ENCODE results near the gene PNPLA1.

- TF ChIP-seq CTCF (IDR thresholded peaks at IDR 0.05) (no peak), POLR2A (IDR thresholded peaks at IDR 0.05) (no peak)
Measured at GRCh38 chr6:36269834-36270705, at the start of gene PNPLA1.

All from body of pancreas (tissue), 4 donors.